GM19452 (cell line): ENCODE data around the gene ARF3.

Experiments used
- ATAC-seq: cut with Tn5 transposase; IDR thresholded peaks from one replicate; pipeline ENCODE4 v1.9.1; 2021; ENCODE audit not compliant: unreplicated experiment

Gene ARF3

DNA sequence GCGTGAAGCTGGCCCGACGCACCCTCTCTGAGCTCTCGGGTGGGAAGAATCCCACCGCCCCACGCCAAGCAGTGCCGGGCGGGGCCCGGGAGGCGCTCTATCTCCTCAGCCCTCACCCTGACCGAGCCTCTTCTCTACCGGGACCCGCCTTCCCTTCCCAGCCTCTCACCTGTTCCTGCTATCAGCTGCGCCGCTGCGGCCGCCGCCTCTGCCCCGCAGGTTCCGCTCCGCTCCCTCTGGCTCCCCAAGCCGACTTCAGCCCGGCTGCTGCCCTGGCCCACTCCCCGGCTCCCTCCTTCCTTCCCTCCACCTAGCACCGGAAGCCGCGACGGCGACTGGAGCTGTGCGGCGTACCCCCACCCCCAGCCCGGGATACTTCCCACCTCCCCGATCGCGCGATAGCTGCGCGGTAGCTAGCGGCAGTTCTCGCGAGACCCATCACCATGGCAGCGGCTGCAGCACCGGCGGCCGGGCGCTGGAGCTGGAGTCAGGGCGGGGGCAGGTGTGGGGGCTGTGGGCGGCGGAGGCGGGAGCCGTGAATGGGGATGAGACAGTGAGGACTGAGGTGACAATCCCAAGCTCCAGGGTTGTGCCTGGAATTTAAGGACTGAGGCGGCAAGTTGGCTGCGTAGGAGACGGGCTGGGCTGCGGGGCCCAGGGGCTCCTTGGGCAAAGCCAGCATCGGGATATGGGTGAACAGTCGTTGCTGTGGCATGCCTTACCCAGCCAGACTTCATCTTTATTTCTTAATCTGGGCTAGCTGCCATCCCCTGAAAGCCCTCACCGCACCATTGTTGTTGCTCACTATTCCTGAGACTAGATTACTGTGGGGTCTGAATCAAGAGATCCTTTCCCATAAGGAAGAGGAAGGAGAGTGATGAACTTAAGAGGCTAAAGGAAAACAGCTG, at the start of gene ARF3:
Gene ARF3 (minus strand): TSS at position 347 of the 908 bp plus-strand sequence. CDS start 16,392 bp downstream, outside the sequence.
- ATAC-seq = peak; percentile 83

DNA sequence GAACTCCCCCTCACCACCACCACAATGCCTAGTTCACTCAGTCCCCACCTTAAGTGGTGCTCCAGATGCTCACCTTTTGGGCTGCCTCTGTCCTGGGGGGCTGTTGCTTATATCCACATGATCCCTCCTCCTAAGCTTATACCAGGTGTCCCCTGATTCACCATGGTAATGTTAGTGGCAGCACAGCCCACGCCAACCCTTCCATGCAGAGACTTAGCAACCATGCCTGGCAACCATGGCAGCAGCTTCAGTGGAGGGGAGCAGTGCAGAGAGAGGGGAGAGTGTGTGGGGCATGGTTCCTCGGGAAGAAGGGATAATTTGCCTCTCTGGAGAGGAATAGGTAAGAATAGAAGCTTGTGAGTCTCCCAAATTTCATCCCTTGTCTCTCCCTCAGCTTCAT, 43.1 kb upstream of the ARF3 start:
- no peak for ATAC-seq

DNA sequence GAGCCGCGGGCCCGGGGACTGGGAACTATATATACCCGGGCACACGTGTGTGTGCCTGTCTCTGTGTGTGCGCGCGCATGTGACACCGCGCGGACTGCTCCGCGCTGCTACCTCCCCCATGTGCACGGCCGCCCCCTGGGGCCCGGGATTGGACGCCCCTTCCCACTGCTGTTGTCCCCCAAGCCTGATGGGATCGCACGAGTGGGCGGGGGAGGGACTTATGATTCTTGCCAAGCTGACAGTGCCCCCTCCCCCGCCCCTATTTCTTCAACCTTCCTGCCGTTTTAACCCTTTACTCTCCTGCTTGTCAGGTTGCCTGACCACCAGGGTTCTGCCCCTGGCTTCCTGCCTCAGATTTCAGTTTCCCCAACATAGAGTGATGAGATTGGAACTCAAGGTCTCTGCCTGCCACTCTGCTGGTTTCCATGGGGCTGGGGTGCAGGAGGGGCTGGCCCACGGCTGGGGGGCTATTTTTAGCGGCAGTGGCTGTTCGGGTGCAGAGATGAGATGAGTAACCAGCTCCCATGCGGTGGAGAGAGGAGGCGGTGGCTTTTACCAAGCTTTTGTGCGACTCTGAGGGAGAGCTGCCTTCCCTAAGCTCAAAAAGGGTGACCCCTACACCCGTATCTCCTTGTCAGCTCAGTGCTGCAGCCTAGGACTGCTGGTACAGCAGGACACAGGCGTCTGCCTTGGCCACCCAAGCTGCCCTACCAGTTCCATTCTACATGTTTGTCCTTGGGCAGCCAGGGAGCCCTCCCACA, 42.3 kb upstream of the ARF3 start, which contains the start of gene DDN:
Gene DDN (minus strand): TSS at position 5 of the 761 bp plus-strand sequence. CDS start 88 bp downstream, outside the sequence.
- ATAC-seq = peak; percentile 41

DNA sequence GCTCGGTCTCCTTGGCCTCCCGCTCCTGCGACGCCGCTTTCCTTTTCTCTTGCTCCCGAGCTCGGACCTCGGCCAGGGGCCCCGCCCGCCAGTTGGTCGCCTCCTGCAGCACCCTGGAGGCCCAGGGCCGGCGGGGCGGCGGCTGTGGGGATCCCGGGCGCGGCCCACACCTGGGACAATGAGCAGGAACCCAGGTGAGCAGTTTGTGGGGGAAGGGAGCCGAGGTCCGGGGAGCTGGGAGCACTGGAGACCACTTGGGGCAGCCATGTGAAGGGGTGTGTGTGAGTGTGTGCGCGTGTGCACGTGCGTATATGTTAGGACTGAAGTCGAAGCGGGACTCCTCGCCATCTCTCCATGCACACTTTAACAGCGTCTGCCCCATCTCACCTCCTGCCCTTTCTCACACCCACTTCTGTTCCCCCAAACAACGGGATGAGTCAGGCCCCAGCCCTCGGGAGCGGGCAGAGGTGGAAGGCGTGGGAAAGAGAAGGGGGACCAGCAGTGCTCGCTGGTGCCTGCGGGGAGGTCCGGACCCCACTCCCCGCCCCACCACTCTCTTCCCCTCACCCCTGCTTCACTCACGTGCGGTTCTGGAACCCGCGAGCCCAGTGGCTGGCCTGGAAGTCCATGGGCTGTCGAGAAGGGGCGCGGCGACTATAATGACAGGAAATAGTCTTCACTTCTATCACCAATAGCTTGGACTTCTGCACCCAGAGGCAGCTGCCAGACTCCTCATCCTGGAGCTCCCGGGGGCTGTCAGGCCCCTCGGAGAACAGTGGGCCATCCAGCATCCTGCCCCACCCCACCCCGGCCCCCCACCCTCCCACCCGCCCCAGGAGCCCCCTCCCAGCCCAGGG, 41.4 kb upstream of the ARF3 start:
- ATAC-seq = peak; percentile 23

DNA sequence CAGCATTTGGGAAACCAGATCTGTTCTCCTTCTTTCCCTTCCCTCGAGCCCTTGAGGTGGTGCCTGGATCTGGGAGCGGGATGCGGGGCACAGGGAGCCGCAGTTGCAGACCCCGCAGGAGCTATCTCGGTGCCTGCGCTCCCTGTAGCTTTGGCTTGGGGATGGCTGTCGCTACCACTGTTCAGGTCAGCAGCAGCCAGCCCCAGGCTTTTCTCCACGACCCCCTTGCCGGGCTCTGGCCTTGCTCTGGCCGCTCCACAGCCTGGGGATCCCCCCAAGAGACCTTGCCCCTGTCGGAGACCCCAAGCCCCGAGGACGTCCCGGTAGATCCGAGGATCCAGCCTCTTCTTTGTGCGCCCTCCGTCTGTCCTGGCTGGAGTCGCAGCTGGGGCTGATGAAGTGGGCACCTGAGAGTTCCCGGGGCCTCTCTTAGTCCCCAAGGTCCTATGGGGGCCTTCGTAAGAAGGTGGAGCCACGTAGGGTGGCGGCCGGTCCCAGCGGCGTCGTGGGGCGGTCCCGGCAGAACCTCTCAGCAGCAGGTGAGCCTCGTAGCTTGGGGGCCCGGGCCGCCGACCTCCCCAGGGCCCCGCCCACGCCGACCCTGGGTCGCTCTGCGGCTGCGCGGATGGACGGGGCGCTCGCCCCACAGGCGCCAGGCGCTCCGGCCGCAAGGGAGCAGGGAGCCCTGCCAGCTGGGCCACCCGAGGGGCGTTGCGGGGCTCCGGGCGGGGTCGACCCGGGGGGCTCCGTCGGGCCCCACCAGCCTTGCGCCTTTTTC, 40.6 kb upstream of the ARF3 start:
- peak; percentile 38 for ATAC-seq

DNA sequence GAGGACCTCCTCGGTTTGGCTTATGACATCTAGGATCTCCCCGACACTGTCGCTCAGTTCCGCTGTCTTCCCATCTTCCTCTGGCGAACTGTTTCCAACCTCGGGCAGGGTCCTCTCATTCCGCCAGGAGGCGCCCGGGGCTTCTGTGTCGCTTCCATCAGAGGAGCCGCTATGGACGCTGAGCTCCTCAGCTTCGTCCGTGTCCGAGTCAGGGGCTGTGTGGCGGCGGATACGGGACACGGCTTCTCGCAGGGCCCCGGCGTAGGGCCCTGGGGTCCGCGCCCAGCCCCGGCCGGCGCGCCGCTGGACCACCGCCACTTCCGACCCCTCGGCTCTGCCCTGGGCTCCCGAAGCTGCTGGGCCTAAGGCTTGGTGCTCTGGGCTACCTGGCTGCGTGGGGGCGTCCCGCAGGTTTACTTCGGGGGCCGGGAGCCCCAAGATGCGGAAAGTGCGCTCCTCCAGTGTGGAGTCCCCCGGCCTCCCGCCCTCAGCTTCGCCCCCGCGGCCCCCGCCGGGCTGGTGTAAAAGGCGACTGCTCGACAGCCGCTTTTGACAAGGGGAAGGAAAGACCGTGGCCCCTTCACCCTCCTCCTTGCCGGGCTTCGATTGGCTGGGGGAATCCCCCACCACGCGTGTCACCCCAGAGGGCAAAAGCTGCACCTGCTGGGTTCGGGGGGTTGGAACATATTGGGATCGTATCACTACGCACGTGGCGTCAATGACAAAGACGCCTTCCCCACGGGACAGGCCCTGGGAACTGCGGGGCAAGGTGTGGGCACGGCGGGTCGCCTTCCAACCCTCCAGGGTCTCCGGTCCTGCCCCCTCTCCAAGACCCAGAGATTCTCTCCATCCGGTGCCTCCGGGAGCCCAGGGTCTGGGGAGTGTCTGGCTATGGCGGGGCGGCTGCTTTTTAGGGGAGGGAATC, 39.8 kb upstream of the ARF3 start:
- ATAC-seq = no peak

DNA sequence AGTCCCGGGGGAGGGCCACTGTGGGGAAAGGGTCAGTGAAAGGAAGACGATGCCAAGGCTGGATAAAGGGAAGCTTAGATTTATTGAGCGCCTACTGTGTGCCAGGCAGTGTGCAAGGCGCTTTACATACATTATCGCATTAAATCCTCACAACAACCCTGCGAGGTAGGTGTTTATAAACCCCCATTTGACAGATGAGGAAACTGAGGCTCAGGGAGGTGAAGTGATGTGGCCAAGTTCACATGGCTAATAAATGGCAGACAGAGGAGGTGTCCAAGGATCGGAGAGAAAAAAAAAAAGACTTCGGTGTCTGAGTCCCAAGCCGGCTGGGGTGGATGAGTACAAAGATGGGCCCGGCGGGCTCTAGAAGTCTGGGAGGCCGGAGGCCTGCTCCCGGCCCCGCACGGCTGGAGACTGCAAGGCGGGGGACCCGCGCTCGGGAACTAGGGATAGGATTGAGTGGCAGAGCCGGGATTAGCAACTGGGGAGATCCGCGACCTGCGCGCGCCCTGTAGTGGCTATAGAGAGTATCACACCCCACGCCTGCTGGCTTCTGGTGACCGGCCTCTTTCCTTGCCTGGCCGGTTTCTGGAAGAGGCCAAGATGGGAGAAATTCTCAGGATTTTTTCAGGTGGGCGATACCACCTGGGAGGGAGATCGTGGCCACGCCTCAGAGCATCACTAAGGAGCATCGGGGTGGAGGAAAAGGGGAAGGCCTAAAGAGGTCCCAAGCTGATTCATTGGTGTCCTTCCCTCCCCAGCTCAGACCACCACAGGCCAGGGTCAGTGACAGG, 38.0 kb upstream of the ARF3 start:
- no peak for ATAC-seq

DNA sequence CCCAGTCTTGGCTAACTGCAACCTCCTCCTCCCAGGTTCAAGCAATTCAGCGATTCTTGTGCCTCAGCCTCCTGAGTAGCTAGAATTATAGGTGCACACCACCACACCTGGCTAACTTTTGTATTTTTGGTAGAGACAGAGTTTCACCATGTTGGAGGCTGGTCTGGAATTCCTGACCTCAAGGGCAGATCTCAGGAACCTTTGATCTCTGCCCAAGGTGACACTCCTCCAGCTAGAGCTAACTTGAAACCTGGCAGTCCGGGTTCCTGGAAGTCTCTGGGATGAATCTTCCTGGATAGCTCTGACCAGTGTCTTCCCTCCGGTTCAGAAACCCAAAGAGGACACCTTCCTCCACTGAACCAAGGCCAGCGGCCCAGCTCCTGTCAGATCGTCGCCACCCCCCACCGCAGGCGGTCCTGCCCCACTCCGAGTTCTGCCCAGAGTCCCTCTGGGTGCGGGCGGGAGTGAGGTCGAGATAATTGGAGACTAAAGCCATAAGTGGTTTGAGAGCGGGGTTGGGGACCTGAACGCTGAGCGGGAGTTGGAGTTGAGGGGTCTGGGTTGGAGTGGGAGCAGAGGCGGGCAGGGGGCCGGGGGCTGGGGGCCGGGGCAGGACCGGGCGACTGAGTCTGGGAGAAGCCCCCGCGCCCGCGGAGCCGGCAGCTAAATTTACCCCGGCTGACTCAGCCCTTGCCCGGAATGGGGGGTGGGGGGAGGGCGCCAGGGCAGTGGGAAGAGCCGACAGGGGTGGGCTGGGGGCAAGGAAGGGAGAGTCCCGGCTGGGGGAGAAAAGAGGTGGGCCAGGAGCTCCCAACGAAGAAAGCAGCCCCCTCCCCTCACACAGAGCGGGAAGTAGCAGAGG, 37.2 kb upstream of the ARF3 start:
- ATAC-seq = no peak

DNA sequence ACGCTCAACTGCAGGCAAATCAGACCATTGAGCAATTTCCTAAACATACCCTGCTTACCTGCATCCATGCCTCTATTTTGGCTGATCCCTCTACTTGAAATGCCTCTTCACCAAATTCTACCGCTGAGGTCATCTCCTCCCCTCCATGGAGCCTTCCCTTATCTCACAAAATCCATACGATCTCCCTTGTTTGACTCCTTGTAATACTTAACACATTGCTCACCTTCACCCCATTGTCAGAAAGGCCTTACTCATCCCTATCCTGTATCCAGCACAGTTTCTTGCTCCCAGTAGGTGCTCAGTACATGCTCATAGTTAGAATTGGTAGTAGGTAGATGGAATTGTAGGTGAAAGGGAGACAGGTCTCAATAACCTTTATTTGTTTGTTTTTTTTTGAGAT, 36.5 kb upstream of the ARF3 start:
- ATAC-seq = no peak

DNA sequence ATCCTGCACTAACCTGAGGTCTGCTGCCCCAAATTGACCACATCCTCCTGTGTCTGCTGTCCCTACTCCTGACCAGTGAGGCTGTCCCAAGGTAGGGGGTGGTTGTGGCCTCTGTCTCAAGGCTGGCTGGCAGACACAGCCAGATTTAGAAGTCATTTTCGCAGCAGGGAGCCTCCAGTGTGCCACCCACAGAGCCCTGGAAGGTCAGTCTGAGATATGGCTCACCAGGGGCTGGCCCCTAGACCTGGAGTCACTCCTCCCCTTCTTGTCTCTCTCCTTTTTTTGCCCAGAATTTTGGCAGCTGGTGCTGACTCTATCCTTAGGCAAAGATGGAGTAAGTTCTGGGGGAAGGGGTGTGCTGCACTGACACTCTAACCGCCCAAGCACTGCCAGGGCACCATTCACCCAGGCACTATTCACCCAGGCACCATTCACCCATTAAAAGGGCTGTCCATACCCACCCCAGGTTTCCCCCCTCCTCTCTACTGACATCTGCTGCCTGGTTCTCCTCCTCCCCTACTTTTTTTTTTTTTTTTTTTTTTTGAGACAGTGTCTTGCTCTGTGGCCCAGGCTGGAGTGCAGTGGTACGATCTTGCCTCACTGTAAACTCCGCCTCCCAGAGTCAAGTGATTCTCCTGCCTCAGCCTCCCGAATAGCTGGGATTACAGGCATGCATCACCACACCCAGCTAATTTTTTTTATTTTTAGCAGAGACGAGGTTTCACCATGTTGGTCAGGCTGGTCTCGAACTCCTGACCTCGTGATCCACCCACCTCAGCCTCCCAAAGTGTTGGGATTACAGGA, 34.2 kb upstream of the ARF3 start:
- no peak for ATAC-seq

DNA sequence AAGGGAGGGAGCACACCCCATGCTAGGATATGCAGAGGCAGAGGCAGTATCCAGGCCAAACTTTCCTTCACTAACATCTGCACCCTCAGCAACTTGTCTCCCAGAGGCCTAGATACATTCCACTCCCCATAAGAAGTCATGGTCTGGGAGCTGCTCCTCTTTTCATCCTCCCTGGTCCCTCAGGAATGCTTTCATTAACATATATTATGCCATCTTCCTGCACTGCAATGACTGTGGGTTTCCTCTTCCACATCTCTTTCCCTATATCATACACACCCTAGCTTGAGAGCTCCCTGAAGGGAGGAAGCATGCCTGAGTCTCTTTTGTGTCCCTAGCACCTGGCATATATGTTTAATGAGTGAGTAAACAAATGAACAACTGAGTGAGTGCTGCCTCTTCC, 33.3 kb upstream of the ARF3 start:
- no peak for ATAC-seq

DNA sequence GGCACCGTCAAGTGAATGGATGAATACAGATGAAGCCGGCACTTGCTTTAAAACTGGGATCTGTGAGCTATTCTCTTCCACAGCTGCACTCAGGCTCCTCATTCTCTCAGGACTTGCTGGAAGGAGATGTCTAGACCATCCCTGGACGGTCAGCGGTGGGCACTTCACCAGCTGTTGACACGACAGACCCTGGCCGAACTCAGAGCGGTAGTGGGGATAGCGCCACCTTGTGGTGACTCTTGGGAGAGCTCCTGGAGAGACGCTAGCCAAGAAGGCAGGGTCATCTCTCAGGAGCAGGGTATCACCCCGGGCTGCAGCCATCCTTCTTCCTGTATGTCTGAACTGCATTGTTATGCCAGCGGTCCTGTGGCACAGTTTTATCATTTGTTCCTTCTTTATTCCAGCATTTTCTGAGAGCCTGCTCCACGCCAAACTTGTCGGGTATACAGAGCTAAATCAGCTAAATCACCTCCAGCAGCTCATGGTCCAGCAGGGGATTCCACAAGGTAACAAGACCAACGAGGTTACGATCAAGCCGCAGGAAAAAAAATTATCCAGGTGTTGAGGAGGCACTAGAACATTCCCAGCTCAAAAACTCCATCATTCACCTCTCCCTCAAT, 30.9 kb upstream of the ARF3 start:
- peak; percentile 58 for ATAC-seq

DNA sequence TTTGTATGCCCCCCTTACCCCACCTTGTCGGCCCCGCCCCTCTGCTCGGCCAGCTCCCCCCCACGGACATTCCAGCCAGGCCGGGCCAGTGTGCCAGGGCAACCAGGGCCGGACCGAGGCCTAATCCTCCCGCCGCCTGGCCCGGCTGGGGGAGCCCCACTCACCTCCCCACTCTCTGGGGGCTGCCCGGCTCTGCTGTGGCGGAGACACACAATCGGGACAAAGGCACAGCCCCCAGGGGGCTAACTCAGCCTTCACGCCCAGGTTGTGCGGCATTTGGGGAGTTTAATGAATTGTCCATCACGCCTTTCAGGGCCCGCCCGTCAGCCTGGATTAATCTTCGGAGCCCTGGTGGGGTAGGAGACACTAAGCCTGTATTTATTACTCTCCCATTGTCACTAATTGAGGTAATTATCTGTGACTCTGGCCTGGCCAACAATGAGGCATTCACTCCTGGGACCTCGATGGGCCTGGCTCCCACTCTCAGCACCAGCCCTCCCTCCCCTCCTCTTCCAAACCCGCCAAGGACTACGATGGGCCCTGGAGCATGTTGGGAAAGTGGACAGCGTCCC, 29.5 kb upstream of the ARF3 start:
- ATAC-seq = no peak

DNA sequence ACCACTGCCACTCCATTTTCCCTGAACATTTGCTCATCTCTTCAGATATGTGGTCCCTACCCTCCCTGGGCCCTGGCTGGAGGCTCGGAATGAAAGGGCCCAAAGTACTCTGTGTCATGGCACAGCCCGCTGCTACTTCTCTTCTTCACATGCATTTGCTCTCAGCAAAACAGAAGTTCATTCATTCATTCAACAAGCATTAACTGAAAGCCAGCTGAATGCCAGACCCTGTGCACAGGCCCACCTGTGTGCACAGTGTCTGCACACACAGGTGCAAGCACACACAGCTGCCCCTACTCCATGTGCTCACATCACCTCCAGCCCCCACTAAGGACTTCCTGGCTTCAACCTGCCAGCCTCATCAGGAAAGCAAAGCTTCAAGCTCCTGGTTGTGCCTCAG, 28.6 kb upstream of the ARF3 start:
- ATAC-seq = no peak

DNA sequence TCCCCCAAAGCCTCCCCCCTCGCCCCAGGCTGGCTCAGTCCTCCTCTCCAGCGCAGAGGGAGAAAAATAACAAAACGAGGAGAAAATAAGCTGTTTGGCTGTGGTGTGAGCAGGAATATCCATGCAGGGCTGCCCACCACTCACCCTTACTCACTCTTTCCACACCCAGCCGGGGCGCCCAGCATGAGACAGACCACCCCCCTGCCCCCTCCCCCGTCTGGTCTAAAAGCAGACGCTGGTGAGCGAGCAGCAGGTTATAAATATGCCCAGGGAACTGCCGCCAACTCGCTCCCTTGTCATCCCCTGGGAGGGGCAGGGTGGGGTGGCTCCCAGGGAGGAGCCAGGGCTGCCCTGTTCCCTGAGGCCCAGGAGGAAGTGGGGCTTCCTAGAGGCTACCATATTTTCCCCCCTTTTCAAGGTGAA, 28.2 kb upstream of the ARF3 start:
- no peak for ATAC-seq
